22Rv1 (cell line): Measurements from ENCODE around the gene STARD6.

Experiments used
- ZFX ChIP-seq: fragments of 450-650 bp; IDR thresholded peaks from 2 replicates; pipeline ENCODE4 v1.6.1; 2017; ENCODE audit warnings: antibody characterized with exemption, borderline replicate concordance
- TF ChIP-seq, protein P1 (sequence below): fragments of 450-650 bp; IDR thresholded peaks from 2 replicates; pipeline ENCODE4 v1.5.1; 2017; ENCODE audit warnings: mild to moderate bottlenecking

DNA sequence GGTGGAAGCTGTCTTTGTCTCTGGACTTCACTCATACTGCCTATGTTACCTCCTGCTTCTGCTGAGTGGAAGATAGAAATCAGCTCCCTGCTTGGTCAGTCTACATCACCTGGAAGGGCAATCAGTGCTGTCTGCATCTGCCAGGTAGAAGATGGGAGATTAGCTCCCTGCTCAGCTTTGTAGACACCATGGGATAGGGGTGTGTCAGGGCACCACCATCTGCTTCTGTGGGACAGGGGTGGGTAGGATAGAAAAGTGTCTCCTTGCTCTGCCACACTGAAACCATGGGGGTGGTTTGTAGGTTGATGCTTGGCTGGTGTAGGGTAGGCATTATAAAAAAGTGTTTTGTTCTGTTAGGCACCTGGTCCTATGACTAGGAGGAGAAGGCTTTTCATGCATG lies 34.1 kb downstream of the STARD6 start:
- TF ChIP-seq, protein P1, sequence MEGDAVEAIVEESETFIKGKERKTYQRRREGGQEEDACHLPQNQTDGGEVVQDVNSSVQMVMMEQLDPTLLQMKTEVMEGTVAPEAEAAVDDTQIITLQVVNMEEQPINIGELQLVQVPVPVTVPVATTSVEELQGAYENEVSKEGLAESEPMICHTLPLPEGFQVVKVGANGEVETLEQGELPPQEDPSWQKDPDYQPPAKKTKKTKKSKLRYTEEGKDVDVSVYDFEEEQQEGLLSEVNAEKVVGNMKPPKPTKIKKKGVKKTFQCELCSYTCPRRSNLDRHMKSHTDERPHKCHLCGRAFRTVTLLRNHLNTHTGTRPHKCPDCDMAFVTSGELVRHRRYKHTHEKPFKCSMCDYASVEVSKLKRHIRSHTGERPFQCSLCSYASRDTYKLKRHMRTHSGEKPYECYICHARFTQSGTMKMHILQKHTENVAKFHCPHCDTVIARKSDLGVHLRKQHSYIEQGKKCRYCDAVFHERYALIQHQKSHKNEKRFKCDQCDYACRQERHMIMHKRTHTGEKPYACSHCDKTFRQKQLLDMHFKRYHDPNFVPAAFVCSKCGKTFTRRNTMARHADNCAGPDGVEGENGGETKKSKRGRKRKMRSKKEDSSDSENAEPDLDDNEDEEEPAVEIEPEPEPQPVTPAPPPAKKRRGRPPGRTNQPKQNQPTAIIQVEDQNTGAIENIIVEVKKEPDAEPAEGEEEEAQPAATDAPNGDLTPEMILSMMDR: no peak
- TF ChIP-seq ZFX: no peak
